OCI-LY7 (cell line): ENCODE results near the gene GPNMB. TPM values are rescaled to one million over a fixed set of nuclear protein-coding genes. Genes with fewer than 3 reads are reported as not detected.

ENCODE experiments used
- BruUV-seq: library from RNA; stranded (reverse); fragments of 400-500 nt; replicated peaks from 2 replicates; lab custom pipeline; 2021; lab: Mats Ljungman, UMichigan
- CTCF ChIA-PET: fragments of 300-600 bp; sonication (Branson Sonifier 250); formaldehyde crosslinking; loops from one replicate; lab custom pipeline; 2022; ENCODE audit warnings: antibody characterized with exemption; ENCODE audit not compliant: unreplicated experiment; lab: Charles Lee
- POLR2A ChIA-PET: fragments of 300-600 bp; sonication (Branson Sonifier 250); formaldehyde crosslinking; loops from one replicate; lab custom pipeline; 2022; ENCODE audit warnings: antibody characterized with exemption; lab: Charles Lee
- DNase-seq: peaks from one replicate; pipeline ENCODE4 v3.0.0-alpha.2; 2015; ENCODE audit warnings: low spot score
- H2AFZ ChIP-seq: fragments of 200-600 bp; sonication (generic), shearing (Covaris generic); 2 replicates; pipeline ENCODE4 v1.6.1; 2014; ENCODE audit warnings: mild to moderate bottlenecking, antibody characterized with exemption, low read length, moderate library complexity
- H3K27ac ChIP-seq: fragments of 200-600 bp; sonication (generic); 2 replicates; pipeline ENCODE4 v1.5.1; 2014; ENCODE audit warnings: mixed run types, low read depth, mild to moderate bottlenecking, moderate library complexity, low read length, inconsistent platforms; ENCODE audit not compliant: poor library complexity, severe bottlenecking
- H3K36me3 ChIP-seq: fragments of 200-600 bp; sonication (generic); 2 replicates; pipeline ENCODE4 v1.6.1; 2014; ENCODE audit warnings: mild to moderate bottlenecking, antibody characterized with exemption, low read length, moderate library complexity, mixed read lengths; ENCODE audit not compliant: insufficient read depth
- H3K4me1 ChIP-seq: fragments of 200-600 bp; sonication (generic); 2 replicates; pipeline ENCODE4 v1.5.1; 2014; ENCODE audit warnings: mild to moderate bottlenecking, low read length; ENCODE audit not compliant: insufficient read depth, poor library complexity, severe bottlenecking
- H3K4me2 ChIP-seq: fragments of 200-600 bp; sonication (generic); 2 replicates; pipeline ENCODE4 v1.6.1; 2014; ENCODE audit warnings: mild to moderate bottlenecking, low read length
- H3K4me3 ChIP-seq: fragments of 200-600 bp; sonication (generic); 2 replicates; pipeline ENCODE4 v1.5.1; 2014; ENCODE audit warnings: mild to moderate bottlenecking, low read depth, low read length; ENCODE audit not compliant: poor library complexity, severe bottlenecking
- H3K79me2 ChIP-seq: fragments of 200-600 bp; sonication (generic); 2 replicates; pipeline ENCODE4 v1.6.1; 2016; ENCODE audit warnings: low read depth, mild to moderate bottlenecking, low read length, moderate library complexity, mixed read lengths; ENCODE audit not compliant: insufficient read depth
- H3K9me2 ChIP-seq: fragments of 200-600 bp; sonication (generic); 2 replicates; pipeline ENCODE4 v1.6.1; 2016; ENCODE audit warnings: mild to moderate bottlenecking, low read length, mixed read lengths; ENCODE audit not compliant: insufficient read depth
- H3K9me3 ChIP-seq: fragments of 200-600 bp; sonication (generic); 2 replicates; pipeline ENCODE4 v1.6.1; 2014; ENCODE audit warnings: mild to moderate bottlenecking, mixed run types, low read length, mixed read lengths
- H4K20me1 ChIP-seq: fragments of 200-600 bp; sonication (generic); 2 replicates; pipeline ENCODE4 v1.6.1; 2014; ENCODE audit warnings: mild to moderate bottlenecking, antibody characterized with exemption, low read length, moderate library complexity, mixed read lengths; ENCODE audit not compliant: insufficient read depth
- EZH2phosphoT487 ChIP-seq: fragments of 200-600 bp; sonication (generic); IDR thresholded peaks from 2 replicates; pipeline ENCODE4 v1.6.1; 2018; ENCODE audit warnings: low read depth, borderline replicate concordance, mild to moderate bottlenecking, mixed run types, antibody characterized with exemption, low read length, moderate library complexity, mixed read lengths
- intact Hi-C: fragments of 100-400 bp; cut with micrococcal nuclease; formaldehyde crosslinking; loops from one replicate; pipeline ENCODE4 v1.10.0; 2022; ENCODE audit not compliant: unreplicated experiment
- total RNA-seq, 2 experiments: library from RNA; depleted of rRNA in 1 of 2; stranded (reverse); fragments of >200 nt in 1 of 2; shearing (Covaris generic) in 1 of 2; gene quantifications; 2 replicates each; pipeline ENCODE4 v1.2.3, GENCODE V29; 2014 to 2022
- TF ChIP-seq, protein P1 (sequence below): fragments of 200-600 bp; sonication (generic); conservative IDR thresholded peaks from 2 replicates; pipeline ENCODE4 v1.5.1; 2014; ENCODE audit warnings: mild to moderate bottlenecking, antibody characterized with exemption, low read length, moderate library complexity, mixed read lengths

The GPNMB gene
- total RNA-seq, 2 experiments from 2014 or later: 1.4 to 3.5 TPM

DNA sequence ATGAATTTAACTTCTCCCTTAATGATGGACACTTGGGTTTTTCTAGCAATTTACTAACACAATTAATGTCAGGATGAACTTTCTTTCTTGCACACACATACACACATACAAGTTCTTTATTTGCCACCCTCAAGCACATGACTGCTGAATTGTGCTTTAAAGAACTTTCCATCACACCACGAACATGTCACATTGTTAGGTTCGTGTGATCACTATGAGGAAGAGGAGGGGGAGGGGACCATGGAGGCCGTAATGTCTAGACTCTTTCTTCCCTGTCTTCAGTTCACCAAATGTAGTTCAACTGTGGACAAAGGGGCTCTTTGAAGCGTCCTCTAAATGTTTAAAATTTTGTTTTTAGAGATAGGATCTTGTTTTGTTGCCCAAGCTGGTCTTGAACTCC, 33.7 kb upstream of the GPNMB start:
- CTCF ChIA-PET: no interaction called here
- no peak overlapping the region for H2AFZ ChIP-seq
- no peak for DNase-seq
- H3K9me3 ChIP-seq: no peaks in the 10 kb centered on the region
- TF ChIP-seq, protein P1, sequence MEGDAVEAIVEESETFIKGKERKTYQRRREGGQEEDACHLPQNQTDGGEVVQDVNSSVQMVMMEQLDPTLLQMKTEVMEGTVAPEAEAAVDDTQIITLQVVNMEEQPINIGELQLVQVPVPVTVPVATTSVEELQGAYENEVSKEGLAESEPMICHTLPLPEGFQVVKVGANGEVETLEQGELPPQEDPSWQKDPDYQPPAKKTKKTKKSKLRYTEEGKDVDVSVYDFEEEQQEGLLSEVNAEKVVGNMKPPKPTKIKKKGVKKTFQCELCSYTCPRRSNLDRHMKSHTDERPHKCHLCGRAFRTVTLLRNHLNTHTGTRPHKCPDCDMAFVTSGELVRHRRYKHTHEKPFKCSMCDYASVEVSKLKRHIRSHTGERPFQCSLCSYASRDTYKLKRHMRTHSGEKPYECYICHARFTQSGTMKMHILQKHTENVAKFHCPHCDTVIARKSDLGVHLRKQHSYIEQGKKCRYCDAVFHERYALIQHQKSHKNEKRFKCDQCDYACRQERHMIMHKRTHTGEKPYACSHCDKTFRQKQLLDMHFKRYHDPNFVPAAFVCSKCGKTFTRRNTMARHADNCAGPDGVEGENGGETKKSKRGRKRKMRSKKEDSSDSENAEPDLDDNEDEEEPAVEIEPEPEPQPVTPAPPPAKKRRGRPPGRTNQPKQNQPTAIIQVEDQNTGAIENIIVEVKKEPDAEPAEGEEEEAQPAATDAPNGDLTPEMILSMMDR: no peak
- no peak for TF ChIP-seq EZH2phosphoT487
- intact Hi-C loops: no loop called here
- POLR2A ChIA-PET: interaction anchor here (0.6 to 1.7 kb wide), 2 partner anchors 10 to 125 kb away, joined by 3 to 4 read pairs; no protein-coding TSS in a partner anchor
- H3K36me3 ChIP-seq: no peaks in the 10 kb centered on the region
- no peaks in the 10 kb centered on the region for H3K9me2 ChIP-seq
- no peak overlapping the region for H3K4me2 ChIP-seq
- BruUV-seq: no TSS peak
- no peaks in the 10 kb centered on the region for H3K4me1 ChIP-seq
- no peak overlapping the region for H3K27ac ChIP-seq
- H4K20me1 ChIP-seq: no peaks in the 10 kb centered on the region
- no peaks in the 10 kb centered on the region for H3K79me2 ChIP-seq
- no peak overlapping the region for H3K4me3 ChIP-seq

DNA sequence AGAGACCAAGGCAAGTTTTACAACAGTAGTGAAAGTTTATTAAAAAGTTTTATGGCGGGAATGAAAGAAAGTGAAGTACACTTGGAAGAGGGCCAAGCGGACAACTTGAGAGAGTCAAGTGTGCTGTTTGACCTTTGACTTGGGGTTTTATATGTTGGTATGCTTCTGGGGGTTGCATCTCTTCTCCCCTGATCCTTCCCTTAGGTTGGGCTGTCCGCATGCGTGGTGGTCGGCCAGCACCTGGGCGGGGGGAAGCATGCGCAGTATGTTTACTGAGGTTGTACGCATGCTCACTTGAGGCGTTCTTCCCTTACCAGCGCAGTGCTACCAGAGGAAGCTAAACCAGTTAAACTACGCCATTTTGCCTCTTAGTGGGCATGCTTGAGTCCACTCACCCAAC, 32.8 kb upstream of the GPNMB start:
- H3K27ac ChIP-seq: no peak overlapping the region
- H3K9me3 ChIP-seq: no peaks in the 10 kb centered on the region
- intact Hi-C loops: no loop called here
- no peaks in the 10 kb centered on the region for H3K4me1 ChIP-seq
- CTCF ChIA-PET: no interaction called here
- no peaks in the 10 kb centered on the region for H4K20me1 ChIP-seq
- TF ChIP-seq, protein P1: no peak
- no peak for TF ChIP-seq EZH2phosphoT487
- DNase-seq: no peak
- H3K4me3 ChIP-seq: no peak overlapping the region
- no TSS peak for BruUV-seq
- H3K9me2 ChIP-seq: no peaks in the 10 kb centered on the region
- H3K4me2 ChIP-seq: no peak overlapping the region
- no peak overlapping the region for H2AFZ ChIP-seq
- H3K79me2 ChIP-seq: no peaks in the 10 kb centered on the region
- no peaks in the 10 kb centered on the region for H3K36me3 ChIP-seq
- POLR2A ChIA-PET: no interaction called here

DNA sequence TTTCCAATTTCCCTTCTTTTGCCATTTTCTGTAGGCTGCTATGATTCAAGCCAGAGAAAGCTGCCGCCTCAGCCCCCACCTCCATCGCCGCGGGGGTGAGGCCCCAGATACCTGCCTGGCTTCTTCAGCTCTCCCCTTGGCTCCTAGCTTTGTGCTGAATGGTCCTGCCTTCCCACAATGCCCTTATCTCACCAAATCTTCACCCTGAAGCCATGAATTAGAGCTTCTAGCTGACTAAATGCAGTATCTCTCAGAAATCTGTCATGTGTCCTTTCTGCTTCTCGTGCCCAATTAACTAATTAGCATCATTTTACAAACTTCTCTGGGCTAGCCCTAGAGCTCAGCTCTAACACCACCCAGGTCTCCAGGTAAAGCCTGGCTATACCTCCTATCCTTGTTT, 32.2 kb upstream of the GPNMB start:
- Histone ChIP-seq H2AFZ (no peak overlapping the region), H3K4me1 (no peaks in the 10 kb centered on the region), H4K20me1 (no peaks in the 10 kb centered on the region), H3K79me2 (no peaks in the 10 kb centered on the region), H3K9me2 (no peaks in the 10 kb centered on the region), H3K4me3 (no peak overlapping the region), H3K27ac (no peak overlapping the region), H3K36me3 (no peaks in the 10 kb centered on the region), H3K9me3 (no peaks in the 10 kb centered on the region), H3K4me2 (no peak overlapping the region)
- BruUV-seq: no TSS peak
- CTCF ChIA-PET: no interaction called here
- POLR2A ChIA-PET: interaction anchor here (0.5 to 2.1 kb wide), 4 partner anchors 13 to 219 kb away, joined by 3 to 8 read pairs (median 5); no protein-coding TSS in a partner anchor
- intact Hi-C loops: no loop called here
- TF ChIP-seq, protein P1: no peak
- TF ChIP-seq EZH2phosphoT487: no peak
- DNase-seq: no peak
